Umbilical cord (tissue), 2 donors: ENCODE data around the gene PODN. TPM values are rescaled to one million over a fixed set of nuclear protein-coding genes. Genes with fewer than 3 reads are reported as not detected.

Experiments used
- DNase-seq: peaks from one replicate; pipeline ENCODE4 v3.0.0-alpha.2; 2015; ENCODE audit warnings: low spot score
- total RNA-seq: library from RNA; depleted of rRNA; stranded (reverse); fragments of >200 nt; gene quantifications from one replicate; pipeline ENCODE4 v1.2.3, GENCODE V29; 2014; ENCODE audit warnings: low replicate concordance; ENCODE audit not compliant: insufficient read depth

The PODN gene, protein sequence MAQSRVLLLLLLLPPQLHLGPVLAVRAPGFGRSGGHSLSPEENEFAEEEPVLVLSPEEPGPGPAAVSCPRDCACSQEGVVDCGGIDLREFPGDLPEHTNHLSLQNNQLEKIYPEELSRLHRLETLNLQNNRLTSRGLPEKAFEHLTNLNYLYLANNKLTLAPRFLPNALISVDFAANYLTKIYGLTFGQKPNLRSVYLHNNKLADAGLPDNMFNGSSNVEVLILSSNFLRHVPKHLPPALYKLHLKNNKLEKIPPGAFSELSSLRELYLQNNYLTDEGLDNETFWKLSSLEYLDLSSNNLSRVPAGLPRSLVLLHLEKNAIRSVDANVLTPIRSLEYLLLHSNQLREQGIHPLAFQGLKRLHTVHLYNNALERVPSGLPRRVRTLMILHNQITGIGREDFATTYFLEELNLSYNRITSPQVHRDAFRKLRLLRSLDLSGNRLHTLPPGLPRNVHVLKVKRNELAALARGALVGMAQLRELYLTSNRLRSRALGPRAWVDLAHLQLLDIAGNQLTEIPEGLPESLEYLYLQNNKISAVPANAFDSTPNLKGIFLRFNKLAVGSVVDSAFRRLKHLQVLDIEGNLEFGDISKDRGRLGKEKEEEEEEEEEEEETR
- total RNA-seq: 48.9 TPM

GRCh38 chr1:53061859-53062707 lies at the start of gene PODN:
Gene PODN (plus strand): TSS chr1:53062213. CDS start chr1:53069856, 7,643 bp downstream.
- peak; percentile 45 for DNase-seq

GRCh38 chr1:53014791-53015507 lies 47.1 kb upstream of the PODN start:
- DNase-seq: peak; percentile 94

DNA sequence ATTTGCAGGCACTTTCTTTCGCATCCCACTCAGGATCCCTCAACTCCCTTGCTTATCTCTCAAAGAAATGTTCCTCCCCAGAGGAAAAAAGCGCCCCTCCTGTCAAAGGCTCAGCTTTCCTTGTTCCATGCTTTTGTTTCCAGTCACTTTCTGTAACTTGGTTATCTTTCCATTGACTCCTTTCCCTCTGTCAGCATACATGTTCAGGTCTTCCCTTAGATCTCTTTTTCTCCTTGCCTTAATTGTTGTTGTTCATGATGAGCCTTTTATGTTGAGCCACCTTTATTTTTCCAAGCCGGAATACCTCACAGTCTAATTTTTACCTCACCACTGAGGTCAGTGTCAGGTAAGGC lies 46.5 kb upstream of the PODN start:
- no peak for DNase-seq

DNA sequence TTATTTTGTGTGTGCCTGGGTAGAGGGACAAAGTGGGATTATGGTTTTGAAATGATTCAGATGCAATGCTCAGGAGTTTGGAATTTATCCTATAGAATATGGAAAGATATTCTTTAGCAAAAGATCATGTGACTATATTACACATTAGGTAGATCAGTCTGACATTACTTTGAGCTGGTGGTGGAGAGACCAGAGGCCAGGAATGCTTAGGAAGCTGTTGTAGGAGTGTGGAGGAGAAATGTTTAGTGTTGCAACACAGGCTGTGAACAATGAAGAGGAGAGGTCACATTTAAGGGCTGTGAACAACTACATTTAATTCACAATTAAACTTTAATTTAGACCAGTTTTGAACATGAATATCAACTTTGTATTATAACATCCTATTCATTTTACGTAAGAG lies 45.3 kb upstream of the PODN start:
- DNase-seq: no peak

DNA sequence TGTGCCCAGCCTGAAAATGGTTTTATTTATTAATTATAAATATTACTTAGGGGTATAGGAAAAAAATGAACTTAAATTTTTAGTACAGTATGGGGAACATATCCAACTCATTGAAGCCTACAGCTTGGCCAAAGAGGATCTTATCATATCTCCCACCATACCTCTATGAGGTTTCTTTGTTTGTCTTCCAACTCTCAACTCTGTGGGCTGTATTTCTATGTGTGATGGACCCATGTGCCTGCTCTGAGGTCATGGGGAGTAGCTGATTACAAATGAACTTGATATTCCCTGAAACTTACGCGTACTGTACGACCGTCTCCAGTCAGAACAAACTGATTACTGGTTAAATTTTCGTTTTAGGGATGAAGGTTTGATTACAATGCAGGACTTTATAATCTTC lies 41.4 kb upstream of the PODN start:
- no peak for DNase-seq

- no peak for DNase-seq
Observed at GRCh38 chr1:53022179-53022578, 39.8 kb upstream of the PODN start.

- no peak for DNase-seq
Observed at GRCh38 chr1:53023546-53023945, 38.5 kb upstream of the PODN start.

DNA sequence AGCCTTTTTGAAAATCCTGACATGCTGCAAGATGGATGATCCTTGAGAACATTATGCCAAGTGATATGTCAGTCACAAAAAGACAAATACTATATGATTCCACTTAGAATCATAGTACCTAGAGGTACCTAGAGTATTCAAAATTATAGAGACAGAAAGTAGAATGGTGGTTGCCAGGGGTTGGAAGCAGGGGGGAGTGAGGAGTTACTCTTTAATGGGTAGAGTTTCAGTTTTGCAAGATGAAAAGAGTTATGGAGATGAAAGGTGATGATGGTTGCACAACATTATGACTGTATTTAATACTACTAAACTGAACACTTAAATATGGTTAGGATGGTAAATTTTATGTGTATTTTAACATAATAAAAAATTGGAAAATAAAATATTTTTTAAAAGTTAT lies 37.9 kb upstream of the PODN start:
- no peak for DNase-seq

DNA sequence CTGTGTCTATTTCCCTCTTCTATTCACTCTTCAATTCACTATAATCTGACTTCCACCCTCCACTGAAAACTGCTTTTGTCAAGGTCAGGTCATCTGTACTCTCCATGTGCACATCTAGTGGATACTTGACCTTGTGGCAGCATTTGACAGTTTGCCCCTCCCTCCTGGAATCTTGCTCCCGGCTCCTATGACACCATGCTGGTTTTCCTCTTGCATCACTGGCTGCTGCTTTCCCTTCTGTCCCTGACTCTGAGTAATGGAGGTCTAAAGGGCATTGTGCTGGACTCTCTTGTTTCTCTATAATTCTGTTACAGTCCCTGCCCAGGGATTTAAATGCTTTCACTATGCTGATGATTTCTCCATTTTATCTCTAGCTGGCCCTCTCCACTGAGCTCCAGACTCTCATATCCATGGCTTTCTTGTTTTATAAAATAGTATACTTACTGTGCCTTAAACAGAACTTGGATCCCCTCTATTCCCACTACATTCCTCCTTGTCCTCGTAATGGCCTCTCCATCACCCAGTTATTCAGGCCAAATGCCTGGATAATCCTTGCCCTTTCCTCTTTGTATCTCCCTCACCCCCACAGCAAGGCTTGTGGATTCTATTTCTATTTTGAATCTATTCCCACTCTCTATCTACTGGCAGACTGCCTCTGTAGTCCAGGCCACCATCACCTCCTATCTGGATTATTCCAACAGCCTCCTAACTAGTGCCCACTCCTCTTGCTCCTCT lies 36.8 kb upstream of the PODN start:
- peak; percentile 25 for DNase-seq

GRCh38 chr1:53025769-53026112 lies 36.3 kb upstream of the PODN start:
- DNase-seq: no peak

- DNase-seq: no peak
Observed at GRCh38 chr1:53026254-53026653, 35.8 kb upstream of the PODN start.

- peak; percentile 16 for DNase-seq
Observed at GRCh38 chr1:53031732-53032131, 30.3 kb upstream of the PODN start.

GRCh38 chr1:53037159-53037558 lies 24.9 kb upstream of the PODN start:
- DNase-seq: no peak

DNA sequence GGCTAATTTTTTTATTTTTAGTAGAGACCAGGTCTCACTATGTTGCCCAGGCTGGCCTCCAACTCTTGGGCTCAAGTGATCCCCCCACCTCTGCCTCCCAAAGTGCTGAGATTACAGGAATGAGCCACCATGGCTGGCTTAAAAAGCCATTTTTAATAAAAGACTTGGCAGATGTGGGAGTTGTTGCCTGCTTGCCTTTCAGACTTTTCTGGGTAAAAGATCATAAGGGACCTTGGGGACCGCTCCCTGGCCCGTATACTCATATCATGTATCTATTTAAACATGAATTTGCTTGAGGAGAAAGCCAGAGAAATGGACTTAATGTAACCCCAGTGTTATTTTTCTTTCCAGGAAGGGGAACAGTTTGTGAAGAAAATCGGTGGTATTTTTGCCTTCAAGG lies 23.4 kb upstream of the PODN start:
- DNase-seq: no peak

GRCh38 chr1:53043271-53043670 lies 18.7 kb upstream of the PODN start:
- DNase-seq: no peak

- no peak for DNase-seq
Observed at GRCh38 chr1:53044926-53045325, 17.1 kb upstream of the PODN start.

DNA sequence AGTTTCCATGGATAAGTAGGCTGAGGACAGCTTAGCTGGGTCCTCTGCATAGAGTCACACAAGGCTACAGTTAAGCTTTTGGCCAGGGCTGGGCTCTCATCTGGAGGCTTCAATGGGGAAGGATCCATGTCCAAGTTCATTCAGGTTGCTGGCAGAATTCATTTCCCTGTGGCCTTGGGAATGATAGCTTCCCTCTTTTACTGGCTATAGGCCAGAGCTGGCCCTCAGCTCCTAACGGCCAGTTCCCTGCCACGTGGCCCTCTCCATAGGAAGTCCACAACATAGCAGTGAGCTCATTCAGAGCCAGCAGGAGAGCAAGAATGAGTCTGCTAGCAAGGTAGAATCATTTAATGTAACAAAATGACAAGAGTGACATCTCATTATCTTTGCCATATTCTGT lies 15.1 kb upstream of the PODN start:
- no peak for DNase-seq

GRCh38 chr1:53047737-53048736 lies 14.0 kb upstream of the PODN start:
- DNase-seq: no peak

- DNase-seq: no peak
Observed at GRCh38 chr1:53048960-53049573, 12.9 kb upstream of the PODN start.
